Measurements from ENCODE around the gene C18orf32.

The C18orf32 gene

GRCh38 chr18:49492694-49493033, 5.6 kb upstream of the C18orf32 start:
- Histone ChIP-seq H3K4me1 (ENCODE audit: insufficient read depth, low read length) (peaks cover 24% of the 10 kb centered on the region), H3K27me3 (ENCODE audit: insufficient read depth, low read length) (peaks cover 3% of the 10 kb centered on the region), H3K36me3 (ENCODE audit: insufficient read depth, low read length) (peaks cover 34% of the 10 kb centered on the region), H2AFZ (ENCODE audit: low read depth, low read length) (no peak overlapping the region), H3K4me3 (ENCODE audit: low read length) (no peak overlapping the region), H3K9me3 (ENCODE audit: low read length) (peaks cover 2% of the 10 kb centered on the region)

GRCh38 chr18:49491857-49492693, 5.0 kb upstream of the C18orf32 start, which contains the start of gene RPL17:
TSS of gene RPL17 (minus strand) at chr18:49492465.
- Histone ChIP-seq H3K4me1 (ENCODE audit: insufficient read depth, low read length) (peaks cover 28% of the 10 kb centered on the region), H3K9me3 (ENCODE audit: low read length) (peaks cover 2% of the 10 kb centered on the region), H3K4me3 (ENCODE audit: low read length) (peak within 1 kb of the TSS; percentile 70), H3K27me3 (ENCODE audit: insufficient read depth, low read length) (peaks cover 3% of the 10 kb centered on the region), H2AFZ (ENCODE audit: low read depth, low read length) (peak within 1 kb of the TSS; percentile 13), H3K36me3 (ENCODE audit: insufficient read depth, low read length) (peaks cover 37% of the 10 kb centered on the region)

- Histone ChIP-seq H3K27me3 (ENCODE audit: insufficient read depth, low read length) (peaks cover 3% of the 10 kb centered on the region), H2AFZ (ENCODE audit: low read depth, low read length) (no peak overlapping the region), H3K9me3 (ENCODE audit: low read length) (peaks cover 2% of the 10 kb centered on the region), H3K4me3 (ENCODE audit: low read length) (peak overlapping the region; percentile 70), H3K36me3 (ENCODE audit: insufficient read depth, low read length) (peaks cover 37% of the 10 kb centered on the region), H3K4me1 (ENCODE audit: insufficient read depth, low read length) (peaks cover 28% of the 10 kb centered on the region)
These were observed 4.5 kb upstream of the C18orf32 start for GRCh38 chr18:49491534-49491856.

- peaks cover 37% of the 10 kb centered on the region for H3K4me1 ChIP-seq (ENCODE audit: insufficient read depth, low read length)
- no peaks in the 10 kb centered on the region for H3K27me3 ChIP-seq (ENCODE audit: insufficient read depth, low read length)
- H2AFZ ChIP-seq (ENCODE audit: low read depth, low read length): no peak overlapping the region
- H3K4me3 ChIP-seq (ENCODE audit: low read length): no peak overlapping the region
- H3K9me3 ChIP-seq (ENCODE audit: low read length): no peaks in the 10 kb centered on the region
- peaks cover 37% of the 10 kb centered on the region for H3K36me3 ChIP-seq (ENCODE audit: insufficient read depth, low read length)
These were observed 3.3 kb upstream of the C18orf32 start for GRCh38 chr18:49490246-49490762.

- no peaks in the 10 kb centered on the region for H3K27me3 ChIP-seq (ENCODE audit: insufficient read depth, low read length)
- no peaks in the 10 kb centered on the region for H3K9me3 ChIP-seq (ENCODE audit: low read length)
- peaks cover 32% of the 10 kb centered on the region for H3K4me1 ChIP-seq (ENCODE audit: insufficient read depth, low read length)
- no peak overlapping the region for H2AFZ ChIP-seq (ENCODE audit: low read depth, low read length)
- H3K36me3 ChIP-seq (ENCODE audit: insufficient read depth, low read length): peaks cover 45% of the 10 kb centered on the region
- peak overlapping the region; percentile 96 for H3K4me3 ChIP-seq (ENCODE audit: low read length)
These were observed 777 bp upstream of the C18orf32 start for GRCh38 chr18:49487711-49488310.

GRCh38 chr18:49486606-49486952, 455 bp downstream of the C18orf32 start:
- peaks cover 29% of the 10 kb centered on the region for H3K4me1 ChIP-seq (ENCODE audit: insufficient read depth, low read length)
- no peaks in the 10 kb centered on the region for H3K27me3 ChIP-seq (ENCODE audit: insufficient read depth, low read length)
- H2AFZ ChIP-seq (ENCODE audit: low read depth, low read length): no peak overlapping the region
- H3K9me3 ChIP-seq (ENCODE audit: low read length): no peaks in the 10 kb centered on the region
- H3K36me3 ChIP-seq (ENCODE audit: insufficient read depth, low read length): peaks cover 55% of the 10 kb centered on the region
- peak overlapping the region; percentile 96 for H3K4me3 ChIP-seq (ENCODE audit: low read length)

- Histone ChIP-seq H3K27me3 (ENCODE audit: insufficient read depth, low read length) (no peaks in the 10 kb centered on the region), H2AFZ (ENCODE audit: low read depth, low read length) (no peak overlapping the region), H3K36me3 (ENCODE audit: insufficient read depth, low read length) (peaks cover 57% of the 10 kb centered on the region), H3K4me3 (ENCODE audit: low read length) (peak overlapping the region; percentile 96), H3K9me3 (ENCODE audit: low read length) (no peaks in the 10 kb centered on the region), H3K4me1 (ENCODE audit: insufficient read depth, low read length) (peaks cover 25% of the 10 kb centered on the region)
These were observed 900 bp downstream of the C18orf32 start for GRCh38 chr18:49486134-49486533.

GRCh38 chr18:49483198-49483597, 3.8 kb downstream of the C18orf32 start:
- Histone ChIP-seq H3K4me1 (ENCODE audit: insufficient read depth, low read length) (peaks cover 17% of the 10 kb centered on the region), H2AFZ (ENCODE audit: low read depth, low read length) (no peak overlapping the region), H3K27me3 (ENCODE audit: insufficient read depth, low read length) (no peaks in the 10 kb centered on the region), H3K4me3 (ENCODE audit: low read length) (no peak overlapping the region), H3K36me3 (ENCODE audit: insufficient read depth, low read length) (peaks cover 50% of the 10 kb centered on the region), H3K9me3 (ENCODE audit: low read length) (no peaks in the 10 kb centered on the region)

- H2AFZ ChIP-seq (ENCODE audit: low read depth, low read length): no peak overlapping the region
- H3K9me3 ChIP-seq (ENCODE audit: low read length): no peaks in the 10 kb centered on the region
- peaks cover 44% of the 10 kb centered on the region for H3K36me3 ChIP-seq (ENCODE audit: insufficient read depth, low read length)
- H3K4me3 ChIP-seq (ENCODE audit: low read length): no peak overlapping the region
- no peaks in the 10 kb centered on the region for H3K27me3 ChIP-seq (ENCODE audit: insufficient read depth, low read length)
- H3K4me1 ChIP-seq (ENCODE audit: insufficient read depth, low read length): peaks cover 9% of the 10 kb centered on the region
These were observed 5.1 kb downstream of the C18orf32 start for GRCh38 chr18:49481907-49482306.

GRCh38 chr18:49481317-49481716, 5.7 kb downstream of the C18orf32 start:
- Histone ChIP-seq H3K36me3 (ENCODE audit: insufficient read depth, low read length) (peaks cover 44% of the 10 kb centered on the region), H3K27me3 (ENCODE audit: insufficient read depth, low read length) (no peaks in the 10 kb centered on the region), H3K9me3 (ENCODE audit: low read length) (no peaks in the 10 kb centered on the region), H3K4me1 (ENCODE audit: insufficient read depth, low read length) (peaks cover 8% of the 10 kb centered on the region), H3K4me3 (ENCODE audit: low read length) (no peak overlapping the region), H2AFZ (ENCODE audit: low read depth, low read length) (no peak overlapping the region)

- Histone ChIP-seq H3K27me3 (ENCODE audit: insufficient read depth, low read length) (no peaks in the 10 kb centered on the region), H3K36me3 (ENCODE audit: insufficient read depth, low read length) (peaks cover 44% of the 10 kb centered on the region), H3K4me1 (ENCODE audit: insufficient read depth, low read length) (no peaks in the 10 kb centered on the region), H2AFZ (ENCODE audit: low read depth, low read length) (no peak overlapping the region), H3K4me3 (ENCODE audit: low read length) (no peak overlapping the region), H3K9me3 (ENCODE audit: low read length) (no peaks in the 10 kb centered on the region)
These were observed 7.5 kb downstream of the C18orf32 start for GRCh38 chr18:49479381-49480137.

GRCh38 chr18:49476664-49477411, 10.2 kb downstream of the C18orf32 start:
- Histone ChIP-seq H3K27me3 (ENCODE audit: insufficient read depth, low read length) (no peaks in the 10 kb centered on the region), H2AFZ (ENCODE audit: low read depth, low read length) (no peak overlapping the region), H3K4me3 (ENCODE audit: low read length) (no peak overlapping the region), H3K36me3 (ENCODE audit: insufficient read depth, low read length) (peaks cover 29% of the 10 kb centered on the region), H3K9me3 (ENCODE audit: low read length) (no peaks in the 10 kb centered on the region), H3K4me1 (ENCODE audit: insufficient read depth, low read length) (no peaks in the 10 kb centered on the region)
